ENCODE data around the gene TP53RK. TPM values are rescaled to one million over a fixed set of nuclear protein-coding genes. Genes with fewer than 3 reads are reported as not detected.

TP53RK gene
- total RNA-seq, 3 donors from 2014 or later, result 14.4 to 29.2 (median 27.1) TPM

- DNase-seq (ENCODE audit: low spot score in 2 of 2), result no peak
- intact Hi-C loops (cut with DNase I; ENCODE audit: low total_unique reads), result no loop called here
- Histone ChIP-seq H3K4me1 (no peaks in the 10 kb centered on the region), H3K36me3 (no peaks in the 10 kb centered on the region), H3K9me3 (no peaks in the 10 kb centered on the region), H3K4me3 (no peak overlapping the region), H3K27ac (no peak overlapping the region), H3K27me3 (no peaks in the 10 kb centered on the region)
- TF ChIP-seq POLR2A (IDR thresholded peaks at IDR 0.05) (no peak), POLR2AphosphoS5 (IDR thresholded peaks at IDR 0.05) (no peak)
- TF ChIP-seq, protein P1, sequence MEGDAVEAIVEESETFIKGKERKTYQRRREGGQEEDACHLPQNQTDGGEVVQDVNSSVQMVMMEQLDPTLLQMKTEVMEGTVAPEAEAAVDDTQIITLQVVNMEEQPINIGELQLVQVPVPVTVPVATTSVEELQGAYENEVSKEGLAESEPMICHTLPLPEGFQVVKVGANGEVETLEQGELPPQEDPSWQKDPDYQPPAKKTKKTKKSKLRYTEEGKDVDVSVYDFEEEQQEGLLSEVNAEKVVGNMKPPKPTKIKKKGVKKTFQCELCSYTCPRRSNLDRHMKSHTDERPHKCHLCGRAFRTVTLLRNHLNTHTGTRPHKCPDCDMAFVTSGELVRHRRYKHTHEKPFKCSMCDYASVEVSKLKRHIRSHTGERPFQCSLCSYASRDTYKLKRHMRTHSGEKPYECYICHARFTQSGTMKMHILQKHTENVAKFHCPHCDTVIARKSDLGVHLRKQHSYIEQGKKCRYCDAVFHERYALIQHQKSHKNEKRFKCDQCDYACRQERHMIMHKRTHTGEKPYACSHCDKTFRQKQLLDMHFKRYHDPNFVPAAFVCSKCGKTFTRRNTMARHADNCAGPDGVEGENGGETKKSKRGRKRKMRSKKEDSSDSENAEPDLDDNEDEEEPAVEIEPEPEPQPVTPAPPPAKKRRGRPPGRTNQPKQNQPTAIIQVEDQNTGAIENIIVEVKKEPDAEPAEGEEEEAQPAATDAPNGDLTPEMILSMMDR (IDR thresholded peaks at IDR 0.05), result no peak
Observed at GRCh38 chr20:46642265-46642968, 46.8 kb downstream of the TP53RK start.

GRCh38 chr20:46641424-46641823 is 47.8 kb downstream of the TP53RK start:
- no peak for DNase-seq (ENCODE audit: low spot score in 2 of 2)
- Histone ChIP-seq H3K4me3 (no peak overlapping the region), H3K4me1 (no peaks in the 10 kb centered on the region), H3K27me3 (no peaks in the 10 kb centered on the region), H3K27ac (no peak overlapping the region), H3K9me3 (no peaks in the 10 kb centered on the region), H3K36me3 (no peaks in the 10 kb centered on the region)
- TF ChIP-seq, protein P1 (IDR thresholded peaks at IDR 0.05), result no peak
- no peak for TF ChIP-seq POLR2AphosphoS5 (IDR thresholded peaks at IDR 0.05)
- no peak for TF ChIP-seq POLR2A (IDR thresholded peaks at IDR 0.05)
- intact Hi-C loops (cut with DNase I; ENCODE audit: low total_unique reads), result no loop called here

- Histone ChIP-seq H3K9me3 (no peaks in the 10 kb centered on the region), H3K36me3 (no peaks in the 10 kb centered on the region), H3K4me1 (no peaks in the 10 kb centered on the region), H3K27ac (no peak overlapping the region), H3K4me3 (no peak overlapping the region), H3K27me3 (no peaks in the 10 kb centered on the region)
- TF ChIP-seq, protein P1 (IDR thresholded peaks at IDR 0.05), result no peak
- no peak for TF ChIP-seq POLR2A (IDR thresholded peaks at IDR 0.05)
- no peak for TF ChIP-seq POLR2AphosphoS5 (IDR thresholded peaks at IDR 0.05)
- intact Hi-C loops (cut with DNase I; ENCODE audit: low total_unique reads), result no loop called here
- DNase-seq (ENCODE audit: low spot score in 2 of 2), result no peak
Observed at GRCh38 chr20:46640536-46641311, 48.5 kb downstream of the TP53RK start.

DNA sequence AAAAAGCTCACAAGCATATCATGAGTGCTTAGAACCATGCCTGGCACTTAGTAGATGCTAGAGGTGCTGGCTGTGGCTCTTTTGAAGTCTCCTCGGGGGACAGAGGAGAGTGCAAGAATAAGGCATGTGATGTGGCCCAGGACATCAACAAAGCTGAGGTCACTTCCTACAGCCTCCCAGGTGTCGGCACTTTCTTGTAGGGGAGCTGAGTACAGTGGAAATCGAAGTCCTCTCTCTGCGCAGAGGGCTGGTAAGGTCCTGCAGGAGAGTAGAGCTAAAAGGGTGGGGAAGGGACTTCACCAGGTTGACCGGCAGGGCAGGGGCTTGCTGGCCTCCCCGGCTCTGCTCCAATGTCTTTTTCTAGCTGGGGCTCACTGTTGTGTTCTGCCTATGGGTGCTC is 49.2 kb downstream of the TP53RK start:
- no peaks in the 10 kb centered on the region for H3K27me3 ChIP-seq
- no peak overlapping the region for H3K4me3 ChIP-seq
- TF ChIP-seq, protein P1 (IDR thresholded peaks at IDR 0.05), result no peak
- TF ChIP-seq POLR2AphosphoS5 (IDR thresholded peaks at IDR 0.05), result no peak
- TF ChIP-seq POLR2A (IDR thresholded peaks at IDR 0.05), result no peak
- no peaks in the 10 kb centered on the region for H3K4me1 ChIP-seq
- no peak overlapping the region for H3K27ac ChIP-seq
- H3K36me3 ChIP-seq, result no peaks in the 10 kb centered on the region
- no peaks in the 10 kb centered on the region for H3K9me3 ChIP-seq
- DNase-seq (ENCODE audit: low spot score in 2 of 2), result no peak
- intact Hi-C loops (cut with DNase I; ENCODE audit: low total_unique reads), result no loop called here

- H3K27me3 ChIP-seq, result no peaks in the 10 kb centered on the region
- H3K9me3 ChIP-seq, result no peaks in the 10 kb centered on the region
- no peak overlapping the region for H3K4me3 ChIP-seq
- no peak for DNase-seq (ENCODE audit: low spot score in 2 of 2)
- no peak for TF ChIP-seq POLR2A (IDR thresholded peaks at IDR 0.05)
- TF ChIP-seq POLR2AphosphoS5 (IDR thresholded peaks at IDR 0.05), result no peak
- TF ChIP-seq, protein P1 (IDR thresholded peaks at IDR 0.05), result no peak
- no peaks in the 10 kb centered on the region for H3K4me1 ChIP-seq
- intact Hi-C loops (cut with DNase I; ENCODE audit: low total_unique reads), result no loop called here
- no peaks in the 10 kb centered on the region for H3K36me3 ChIP-seq
- no peak overlapping the region for H3K27ac ChIP-seq
Observed at GRCh38 chr20:46639587-46639986, 49.7 kb downstream of the TP53RK start.
